HepG2 (cell line): ENCODE measurements around the gene ZNF860. TPM values are rescaled to one million over a fixed set of nuclear protein-coding genes. Genes with fewer than 3 reads are reported as not detected.

Experiments
- ATAC-seq: fragments of 200-7000 bp; cut with Tn5 transposase; 3 replicates; pipeline ENCODE4 v1.9.1; 2020; ENCODE audit warnings: mild to moderate bottlenecking, moderate library complexity
- BruUV-seq: library from RNA; stranded (reverse); fragments of 400-500 nt; replicated peaks from 2 replicates; lab custom pipeline; 2021; lab: Mats Ljungman, UMichigan
- CTCF ChIA-PET: fragments of 300-600 bp; formaldehyde crosslinking; extraction: SDS; loops from one replicate; lab custom pipeline; 2021; ENCODE audit warnings: low total read pairs, inconsistent platforms, low intra/inter-chr PET ratio; lab: Yijun Ruan, JAX
- POLR2A ChIA-PET: fragments of 350-600 bp; sonication (Branson Sonifier 250); formaldehyde crosslinking; loops from one replicate; lab custom pipeline; 2020; ENCODE audit warnings: antibody characterized with exemption, inconsistent platforms; lab: Yijun Ruan, JAX
- DNase-seq: peaks from one replicate; pipeline ENCODE4 v3.0.0-alpha.2; 2015; ENCODE audit warnings: low spot score
- FAIRE-seq: peaks from 3 replicates; lab custom pipeline; 2011; peaks lifted over from hg19 to GRCh38; lab: Jason Lieb, UNC
- H2AFZ ChIP-seq: one replicate; pipeline ENCODE4 v1.6.1; 2011; ENCODE audit warnings: low read length, inconsistent platforms
- H3K27ac ChIP-seq: fragments of 300-600 bp; 3 replicates; pipeline ENCODE4 v1.8.0; 2011; ENCODE audit warnings: mixed run types, mild to moderate bottlenecking, mixed read lengths, low read length, inconsistent platforms; ENCODE audit not compliant: insufficient read depth; ENCODE audit errors: extremely low read length
- H3K27me3 ChIP-seq, 2 experiments: fragments of 200-600 bp in 1 of 2; 2 replicates in 1 of 2; 3 replicates in 1 of 2; pipeline versions ENCODE4 v1.6.0 to v1.8.0; 2011; ENCODE audit warnings: low read length in 2 of 2, mild to moderate bottlenecking in 2 of 2, moderate library complexity in 2 of 2, inconsistent platforms in 1 of 2; ENCODE audit not compliant: insufficient read depth in 2 of 2, control insufficient read depth in 1 of 2
- H3K36me3 ChIP-seq, 2 experiments: fragments of 200-600 bp in 1 of 2; replicated peaks in 1 of 2; 2 replicates in 1 of 2; 3 replicates in 1 of 2; pipeline versions ENCODE4 v1.5.1 to v1.8.0; 2011; ENCODE audit warnings: low read length in 2 of 2, inconsistent platforms in 1 of 2; ENCODE audit not compliant: insufficient read depth in 2 of 2, control insufficient read depth in 1 of 2
- H3K4me1 ChIP-seq: 2 replicates; pipeline ENCODE4 v1.5.1; 2012; ENCODE audit warnings: low read length, inconsistent platforms; ENCODE audit not compliant: insufficient read depth
- H3K4me2 ChIP-seq: 2 replicates; pipeline ENCODE4 v1.6.0; 2011; ENCODE audit warnings: low read depth, low read length, inconsistent platforms
- H3K4me3 ChIP-seq, 3 experiments: fragments of 200-600 bp in 1 of 3; sonication (generic), shearing (Covaris generic) in 1 of 3; replicated peaks in 1 of 3; 2 replicates each; pipeline ENCODE4 v1.5.1; 2011 to 2016; ENCODE audit warnings: low read length in 3 of 3, inconsistent platforms in 2 of 3, low read depth in 2 of 3, mild to moderate bottlenecking in 2 of 3, control low read depth in 1 of 3, mixed read lengths in 1 of 3; ENCODE audit not compliant: insufficient read depth in 1 of 3
- H3K79me2 ChIP-seq: one replicate; pipeline ENCODE4 v1.6.1; 2011; ENCODE audit warnings: low read length, inconsistent platforms; ENCODE audit not compliant: insufficient read depth
- H3K9ac ChIP-seq: 2 replicates; pipeline ENCODE4 v1.6.0; 2011; ENCODE audit warnings: mild to moderate bottlenecking, low read depth, low read length, inconsistent platforms; ENCODE audit not compliant: insufficient read depth
- H3K9me3 ChIP-seq: 2 replicates; pipeline ENCODE4 v1.5.1; 2012; ENCODE audit warnings: mild to moderate bottlenecking, low read length
- H4K20me1 ChIP-seq: 2 replicates; pipeline ENCODE4 v1.6.0; 2011; ENCODE audit warnings: inconsistent platforms, mild to moderate bottlenecking, low read length, moderate library complexity; ENCODE audit not compliant: insufficient read depth
- CHD4 ChIP-seq: fragments of 200-600 bp; sonication (generic); IDR thresholded peaks from 2 replicates; pipeline ENCODE4 v1.7.0; 2017; ENCODE audit warnings: mild to moderate bottlenecking, low read length, borderline replicate concordance
- HDAC1 ChIP-seq: sonication (generic); formaldehyde crosslinking; IDR thresholded peaks from 2 replicates; pipeline ENCODE4 v1.5.1; 2020; ENCODE audit warnings: mild to moderate bottlenecking, missing genetic modification reagents
- RBM22 ChIP-seq: fragments of 200-400 bp; formaldehyde crosslinking; optimal IDR thresholded peaks from 2 replicates; pipeline ENCODE3; 2017; ENCODE audit warnings: mild to moderate bottlenecking, low read length, moderate library complexity
- SMYD3 ChIP-seq: sonication (generic); formaldehyde crosslinking; IDR thresholded peaks from 2 replicates; pipeline ENCODE4 v1.8.1; 2023; ENCODE audit warnings: mild to moderate bottlenecking, missing genetic modification reagents
- TP53 ChIP-seq: sonication (generic); formaldehyde crosslinking; conservative IDR thresholded peaks from 2 replicates; pipeline ENCODE4 v1.4.0; 2020; ENCODE audit warnings: missing genetic modification reagents
- YEATS4 ChIP-seq: sonication (generic); formaldehyde crosslinking; IDR thresholded peaks from 2 replicates; pipeline ENCODE4 v1.4.0; 2020; ENCODE audit warnings: missing genetic modification reagents, borderline replicate concordance
- ZNF10 ChIP-seq: sonication (generic); formaldehyde crosslinking; IDR thresholded peaks from 2 replicates; pipeline ENCODE4 v1.4.0; 2020; ENCODE audit warnings: mild to moderate bottlenecking, low read depth, missing genetic modification reagents, borderline replicate concordance
- ZNF3 ChIP-seq: IDR thresholded peaks from 2 replicates; pipeline ENCODE4 v1.7.0; 2017; ENCODE audit warnings: inconsistent platforms
- ZNF337 ChIP-seq: sonication (generic); formaldehyde crosslinking; IDR thresholded peaks from 2 replicates; pipeline ENCODE4 v1.5.1; 2020; ENCODE audit warnings: missing genetic modification reagents, low read depth, mild to moderate bottlenecking, borderline replicate concordance
- ZNF710 ChIP-seq: sonication (generic); formaldehyde crosslinking; IDR thresholded peaks from 2 replicates; pipeline ENCODE4 v1.5.0; 2020; ENCODE audit warnings: mild to moderate bottlenecking, missing genetic modification reagents, borderline replicate concordance
- ZNF747 ChIP-seq: sonication (generic); formaldehyde crosslinking; IDR thresholded peaks from 2 replicates; pipeline ENCODE4 v1.8.1; 2023; ENCODE audit warnings: missing genetic modification reagents, mild to moderate bottlenecking, borderline replicate concordance
- ZNF773 ChIP-seq: sonication (generic); formaldehyde crosslinking; IDR thresholded peaks from 2 replicates; pipeline ENCODE4 v1.4.0; 2020; ENCODE audit warnings: missing genetic modification reagents, borderline replicate concordance
- WGBS: methylation state at CpG from one replicate; pipeline ENCODE4 v1.1.6; 2017; ENCODE audit warnings: low lambda C conversion rate; 5-methylcytosine and 5-hydroxymethylcytosine counted together
- in situ Hi-C: cut with HindIII; loops from 2 replicates; pipeline ENCODE4 v1.10.0; 2017; ENCODE audit warnings: low pct_unique_long_range_greater_than_20kb; ENCODE audit not compliant: extremely low pct_ligation_motif_present
- intact Hi-C: fragments of 100-400 bp; cut with micrococcal nuclease; formaldehyde crosslinking; loops from one replicate; pipeline ENCODE4 v1.10.0; 2022; ENCODE audit not compliant: unreplicated experiment
- polyA plus RNA-seq, 8 experiments: library from polyadenylated mRNA; depleted of rRNA in 3 of 8; stranded (reverse) in 7 of 8; unstranded in 1 of 8; fragments of >200 nt; fragmentation: Illumina TruSeq in 4 of 8; extraction: Trizol in 4 of 8; gene quantifications; 2 replicates each; pipeline versions ENCODE4 v1.2.1 to v1.2.3, GENCODE V29; 2011 to 2016; ENCODE audit warnings: low read depth in 4 of 8, missing spikeins in 1 of 8, mixed read lengths in 1 of 8; ENCODE audit not compliant: insufficient read depth in 1 of 8
- total RNA-seq, 5 experiments: library from RNA; depleted of rRNA; stranded (reverse); fragments of >200 nt; fragmentation: Illumina TruSeq; extraction: Trizol; gene quantifications; 2 replicates each; pipeline ENCODE4 v1.2.3, GENCODE V29; 2016; ENCODE audit warnings: low read depth in 1 of 5

ZNF860 gene
- total and polyA plus RNA-seq, 2 of the 13 experiments (the other 11 are each of a cell fraction or from before 2014, with no cell fraction given) = 0.55 to 0.73 TPM

GRCh38 chr3:31967592-31967991 lies 14.0 kb upstream of the ZNF860 start (continued):
- TF ChIP-seq ZNF773 (CRISPR knock-in tag) (no peak), ZNF10 (CRISPR knock-in tag) (no peak), ZNF747 (CRISPR knock-in tag) (no peak), TP53 (no peak)

- Histone ChIP-seq H3K9ac (peak overlapping the region; percentile 70), H3K27ac (peak overlapping the region; percentile 80), H3K9me3 (no peaks in the 10 kb centered on the region), H3K27me3 (no peaks in the 10 kb centered on the region), H3K4me3 (peak overlapping the region; percentile 15 to 52 (median 46); a peak in 5 of 6 replicates), H3K4me1 (peaks cover 86% of the 10 kb centered on the region), H3K4me2 (peak overlapping the region; percentile 79), H4K20me1 (no peaks in the 10 kb centered on the region), H3K36me3 (no peaks in the 10 kb centered on the region), H3K79me2 (peaks cover 77% of the 10 kb centered on the region), H2AFZ (peak overlapping the region; percentile 65)
- in situ Hi-C loops (no loop called here), intact Hi-C loops (no loop called here)
- ChIA-PET CTCF (no interaction called here), POLR2A (no interaction called here)
- TF ChIP-seq ZNF337 (CRISPR knock-in tag) (no peak), CHD4 (0 out of 2 replicates have a peak, but pooled peaks have one; percentile 12), HDAC1 (CRISPR knock-in tag) (peak; percentile 27; the same call in 1 of the 2 replicates), ZNF710 (no peak), SMYD3 (CRISPR knock-in tag) (0 out of 2 replicates have a peak, but pooled peaks have one; percentile 23), ZNF3 (0 out of 2 replicates have a peak, but pooled peaks have one; percentile 13), RBM22 (no peak), YEATS4 (no peak)
- no peak for FAIRE-seq
- 17% methylated on average over 2 of the region's 2 CpGs for WGBS
- TSS peak; percentile 60 for BruUV-seq
- DNase-seq = no peak
- ATAC-seq = no peak
Observed at GRCh38 chr3:31968369-31968926, 13.1 kb upstream of the ZNF860 start.
